HG03097 (cell line): Measurements from ENCODE around the gene MB21D2.

Experiments used
- ATAC-seq: cut with Tn5 transposase; IDR thresholded peaks from one replicate; pipeline ENCODE4 v1.9.1; 2021; ENCODE audit not compliant: unreplicated experiment, low FRiP score

MB21D2 gene

GRCh38 chr3:192927016-192927415 lies 9.4 kb upstream of the MB21D2 start:
- ATAC-seq = no peak

DNA sequence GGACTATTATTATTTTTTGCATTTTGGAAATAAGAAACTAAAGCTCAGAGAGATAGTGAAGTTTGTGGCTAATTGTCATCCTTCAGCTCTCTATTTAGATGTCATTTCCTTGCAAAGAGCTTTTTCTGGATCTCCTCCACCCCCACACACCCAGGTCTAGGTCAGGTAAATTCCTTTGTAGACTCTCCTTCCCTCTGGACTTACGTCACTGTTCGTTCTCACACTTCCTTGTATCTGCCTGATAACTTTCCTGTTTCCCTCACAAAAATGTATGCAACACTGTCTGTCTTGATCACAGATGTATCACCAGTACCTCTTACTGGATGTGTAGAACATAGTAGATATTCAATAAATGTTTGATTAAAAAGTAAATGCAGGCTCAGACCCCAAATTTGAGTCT lies 6.1 kb upstream of the MB21D2 start:
- ATAC-seq = no peak

DNA sequence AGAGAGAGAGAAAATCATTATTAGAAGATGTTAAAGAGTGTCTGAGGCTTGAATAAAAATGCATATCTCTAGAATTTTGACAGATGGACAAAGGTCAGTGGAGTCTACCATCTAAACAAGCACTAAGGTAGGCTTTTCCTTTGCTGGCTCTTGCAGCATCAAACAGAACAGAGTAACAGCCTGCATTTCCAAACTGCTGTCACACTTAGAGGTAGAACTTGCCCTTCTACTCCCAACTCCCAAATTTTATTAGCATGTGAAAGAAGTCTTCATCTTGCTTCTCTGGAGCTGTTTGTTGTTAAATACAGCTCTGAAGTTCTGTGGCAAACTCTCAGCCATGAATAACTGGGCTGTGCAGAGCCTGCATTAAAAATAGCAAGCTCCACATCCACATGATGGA lies 4.1 kb upstream of the MB21D2 start:
- ATAC-seq = no peak

DNA sequence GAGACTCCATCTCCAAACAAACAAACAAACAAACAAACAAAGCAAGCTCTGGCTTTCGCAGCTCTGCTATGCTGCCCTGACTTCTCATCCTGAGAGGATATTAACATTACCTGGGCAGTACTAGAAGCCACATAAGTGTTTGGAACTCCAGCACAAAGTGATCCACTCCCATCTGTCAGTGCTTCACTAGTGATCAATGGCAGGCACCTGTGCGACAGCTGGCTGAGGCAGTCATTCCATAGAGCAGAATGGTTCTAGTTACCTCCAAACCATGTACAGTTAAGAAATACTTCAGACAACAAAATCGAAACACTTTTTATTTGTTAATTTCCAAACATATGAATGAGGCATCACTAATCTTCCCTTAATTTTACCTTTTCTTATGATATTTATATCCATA lies 2.8 kb upstream of the MB21D2 start:
- ATAC-seq = no peak

DNA sequence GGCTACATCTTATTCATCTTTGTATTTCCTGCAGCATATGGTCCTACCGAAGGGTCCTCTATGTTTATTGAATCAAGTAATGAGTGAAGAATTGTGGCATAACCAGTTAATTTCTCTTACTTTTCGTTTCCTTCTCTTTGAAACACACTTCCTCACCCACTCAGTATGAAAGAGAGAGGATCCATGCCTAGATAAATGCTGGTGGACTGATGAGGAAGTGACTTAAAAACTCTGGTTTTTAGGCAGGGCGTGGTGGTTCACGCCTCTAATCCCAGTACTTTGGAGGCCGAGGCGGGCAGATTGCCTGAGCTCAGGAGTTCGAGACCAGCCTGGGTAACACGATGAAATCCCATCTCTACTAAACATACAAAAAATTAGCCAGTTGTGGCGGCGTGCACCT lies 2.2 kb upstream of the MB21D2 start:
- no peak for ATAC-seq

GRCh38 chr3:192918275-192918588 lies 576 bp upstream of the MB21D2 start:
- no peak for ATAC-seq

DNA sequence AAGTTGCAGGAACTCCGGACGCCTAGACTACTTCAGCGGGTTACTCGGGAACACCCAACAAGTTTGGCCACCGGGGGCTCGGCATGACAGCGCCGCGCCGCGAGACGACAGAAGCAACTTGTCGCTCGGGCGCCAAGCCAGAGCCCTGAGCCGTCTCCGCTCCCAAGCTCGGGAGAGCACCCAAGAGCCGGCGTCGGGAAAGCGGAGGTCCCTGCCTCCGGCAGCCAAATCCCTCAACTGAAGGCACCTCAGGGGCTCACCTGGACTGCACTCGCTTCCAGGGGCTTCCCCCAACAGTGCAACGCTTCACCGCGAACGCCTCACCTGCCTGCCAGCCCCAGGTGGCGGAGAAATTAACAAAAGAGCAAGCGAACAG lies 640 bp downstream of the MB21D2 start:
- ATAC-seq = no peak

- ATAC-seq = no peak
Measured at GRCh38 chr3:192916371-192917027, 1.2 kb downstream of the MB21D2 start.

- ATAC-seq = no peak
Measured at GRCh38 chr3:192915722-192916121, 1.9 kb downstream of the MB21D2 start.

DNA sequence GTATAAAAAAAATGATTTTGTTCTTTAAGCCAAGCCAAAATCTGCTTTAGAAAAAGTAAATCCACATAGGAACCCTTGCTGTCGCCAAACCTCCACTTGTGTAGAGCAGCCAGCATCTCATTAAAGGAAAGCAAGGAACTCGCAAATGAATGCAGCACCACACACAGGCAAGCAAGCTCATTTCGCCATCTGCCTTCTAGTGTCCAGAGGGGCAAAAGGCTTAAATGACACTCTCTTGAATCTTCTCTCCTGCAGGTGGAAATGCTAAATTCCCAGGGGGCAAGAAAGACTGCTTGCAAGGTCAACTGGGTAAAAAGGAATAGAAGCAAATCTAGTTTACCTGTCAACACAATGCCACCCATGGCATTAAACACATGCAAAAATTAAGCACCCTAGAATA lies 2.4 kb downstream of the MB21D2 start:
- no peak for ATAC-seq

DNA sequence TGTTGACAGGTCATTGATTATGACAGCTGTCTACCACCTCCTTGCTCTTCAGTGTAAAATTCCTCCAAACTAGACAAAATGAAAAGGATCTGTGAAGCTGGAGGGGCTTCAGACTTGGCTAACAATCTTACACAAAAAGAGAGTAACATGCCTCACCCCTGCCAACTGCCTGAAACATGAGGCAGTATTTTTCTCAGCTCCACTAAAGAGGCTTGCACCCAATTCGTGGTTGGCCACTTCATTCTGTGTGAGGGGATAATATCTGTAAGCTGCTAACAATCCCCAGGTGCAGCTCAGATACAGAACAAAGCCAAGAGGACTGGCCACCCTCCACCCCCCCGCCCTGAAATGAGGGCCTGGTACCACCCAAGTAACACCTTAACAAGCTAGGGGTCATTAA lies 2.8 kb downstream of the MB21D2 start:
- no peak for ATAC-seq

DNA sequence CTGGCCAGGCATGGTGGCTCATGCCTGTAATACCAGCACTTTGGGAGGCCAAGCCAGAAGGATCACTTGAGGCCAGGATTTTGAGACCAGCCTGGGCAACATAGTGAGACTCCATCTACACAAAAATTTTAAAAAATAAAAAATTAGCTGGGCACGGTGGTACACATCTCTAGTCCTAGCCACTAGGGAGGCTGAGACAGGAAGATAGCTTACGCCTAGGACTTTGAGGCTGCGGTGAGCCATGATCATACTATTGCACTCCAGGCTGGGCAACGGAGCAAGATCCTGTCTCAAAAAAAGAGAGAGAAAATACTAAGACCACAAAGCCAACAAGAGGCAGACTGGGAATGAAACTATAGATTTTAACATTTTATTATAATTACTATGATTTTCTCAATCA lies 4.1 kb downstream of the MB21D2 start:
- ATAC-seq = no peak

- no peak for ATAC-seq
Measured at GRCh38 chr3:192911293-192911692, 6.4 kb downstream of the MB21D2 start.

GRCh38 chr3:192907784-192908183 lies 9.9 kb downstream of the MB21D2 start:
- ATAC-seq = no peak

GRCh38 chr3:192906940-192907339 lies 10.7 kb downstream of the MB21D2 start:
- no peak for ATAC-seq

- ATAC-seq = no peak
Measured at GRCh38 chr3:192905980-192906678, 11.5 kb downstream of the MB21D2 start.

GRCh38 chr3:192904632-192905289 lies 12.9 kb downstream of the MB21D2 start:
- no peak for ATAC-seq

- ATAC-seq = no peak
Measured at GRCh38 chr3:192902549-192902948, 15.1 kb downstream of the MB21D2 start.

- ATAC-seq = no peak
Measured at GRCh38 chr3:192901435-192901834, 16.2 kb downstream of the MB21D2 start.

GRCh38 chr3:192899540-192899982 lies 18.1 kb downstream of the MB21D2 start:
- ATAC-seq = no peak

- ATAC-seq = no peak
Measured at GRCh38 chr3:192897005-192897404, 20.7 kb downstream of the MB21D2 start.

GRCh38 chr3:192896208-192896607 lies 21.4 kb downstream of the MB21D2 start:
- no peak for ATAC-seq
